Endothelial cell (in vitro differentiated cells): Measurements from ENCODE around the gene EPHB1. TPM values are rescaled to one million over a fixed set of nuclear protein-coding genes. Genes with fewer than 3 reads are reported as not detected.

Source experiments
- DNase-seq: peaks from one replicate; pipeline ENCODE4 v3.0.0; 2021; ENCODE audit warnings: low spot score
- H3K27ac Mint-ChIP-seq: one replicate; pipeline ENCODE4 v1.8.0; 2021; ENCODE audit warnings: mixed read lengths, inconsistent platforms; ENCODE audit not compliant: unreplicated experiment
- H3K27me3 Mint-ChIP-seq: one replicate; pipeline ENCODE4 v1.8.0; 2021; ENCODE audit warnings: mild to moderate bottlenecking, moderate library complexity, mixed read lengths, inconsistent platforms; ENCODE audit not compliant: unreplicated experiment
- H3K36me3 Mint-ChIP-seq: one replicate; pipeline ENCODE4 v1.8.0; 2021; ENCODE audit warnings: mild to moderate bottlenecking, low read depth, mixed read lengths, inconsistent platforms; ENCODE audit not compliant: unreplicated experiment
- H3K4me1 Mint-ChIP-seq: one replicate; pipeline ENCODE4 v1.8.0; 2021; ENCODE audit warnings: mild to moderate bottlenecking, mixed read lengths, inconsistent platforms; ENCODE audit not compliant: unreplicated experiment
- H3K4me3 Mint-ChIP-seq: one replicate; pipeline ENCODE4 v1.8.0; 2021; ENCODE audit warnings: mild to moderate bottlenecking, mixed read lengths, inconsistent platforms; ENCODE audit not compliant: unreplicated experiment
- H3K9me3 Mint-ChIP-seq: one replicate; pipeline ENCODE4 v1.8.0; 2021; ENCODE audit warnings: mixed read lengths, inconsistent platforms; ENCODE audit not compliant: unreplicated experiment
- total RNA-seq: library from RNA; stranded (reverse); fragmentation: NEBNext Ultra II Directional; extraction: Animal tissue kit (Norgen Biotek cat#: 25700); gene quantifications from one replicate; pipeline ENCODE4 v1.2.1, GENCODE V29; 2021; ENCODE audit not compliant: unreplicated experiment
- TF ChIP-seq, protein P1 (sequence below): fragments of 200-600 bp; sonication (generic); IDR thresholded peaks from one replicate; pipeline ENCODE4 v1.5.0; 2021; ENCODE audit warnings: antibody characterized with exemption; ENCODE audit not compliant: unreplicated experiment

Gene EPHB1
- total RNA-seq, 1 donor from 2014 or later = 5.7 TPM

DNA sequence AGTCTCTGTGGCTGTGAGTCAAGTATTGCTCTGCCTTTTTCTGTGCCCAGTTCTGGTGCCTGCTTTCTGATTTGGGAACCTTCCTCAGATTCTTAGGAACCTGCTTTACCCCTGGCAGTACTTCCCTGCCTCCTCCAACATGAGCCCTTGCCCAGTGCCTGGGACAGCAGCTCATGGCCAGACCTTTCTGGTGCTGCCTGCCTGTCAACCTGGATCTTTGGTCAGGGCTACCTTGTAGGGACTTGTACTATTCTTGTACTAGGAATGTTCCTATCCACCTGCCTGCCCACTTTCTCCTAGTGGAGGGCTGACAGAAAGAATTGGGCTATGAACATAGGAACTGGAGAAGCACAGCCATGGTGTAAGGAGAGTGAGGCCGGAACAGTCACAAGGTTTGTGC is 28.8 kb upstream of the EPHB1 start:
- H3K27me3 Mint-ChIP-seq = peaks cover 4% of the 10 kb centered on the region
- DNase-seq = no peak
- H3K4me1 Mint-ChIP-seq = no peaks in the 10 kb centered on the region
- no peak overlapping the region for H3K4me3 Mint-ChIP-seq
- TF ChIP-seq, protein P1, sequence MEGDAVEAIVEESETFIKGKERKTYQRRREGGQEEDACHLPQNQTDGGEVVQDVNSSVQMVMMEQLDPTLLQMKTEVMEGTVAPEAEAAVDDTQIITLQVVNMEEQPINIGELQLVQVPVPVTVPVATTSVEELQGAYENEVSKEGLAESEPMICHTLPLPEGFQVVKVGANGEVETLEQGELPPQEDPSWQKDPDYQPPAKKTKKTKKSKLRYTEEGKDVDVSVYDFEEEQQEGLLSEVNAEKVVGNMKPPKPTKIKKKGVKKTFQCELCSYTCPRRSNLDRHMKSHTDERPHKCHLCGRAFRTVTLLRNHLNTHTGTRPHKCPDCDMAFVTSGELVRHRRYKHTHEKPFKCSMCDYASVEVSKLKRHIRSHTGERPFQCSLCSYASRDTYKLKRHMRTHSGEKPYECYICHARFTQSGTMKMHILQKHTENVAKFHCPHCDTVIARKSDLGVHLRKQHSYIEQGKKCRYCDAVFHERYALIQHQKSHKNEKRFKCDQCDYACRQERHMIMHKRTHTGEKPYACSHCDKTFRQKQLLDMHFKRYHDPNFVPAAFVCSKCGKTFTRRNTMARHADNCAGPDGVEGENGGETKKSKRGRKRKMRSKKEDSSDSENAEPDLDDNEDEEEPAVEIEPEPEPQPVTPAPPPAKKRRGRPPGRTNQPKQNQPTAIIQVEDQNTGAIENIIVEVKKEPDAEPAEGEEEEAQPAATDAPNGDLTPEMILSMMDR = no peak
- H3K9me3 Mint-ChIP-seq = no peaks in the 10 kb centered on the region
- no peak overlapping the region for H3K27ac Mint-ChIP-seq
- H3K36me3 Mint-ChIP-seq = no peaks in the 10 kb centered on the region

DNA sequence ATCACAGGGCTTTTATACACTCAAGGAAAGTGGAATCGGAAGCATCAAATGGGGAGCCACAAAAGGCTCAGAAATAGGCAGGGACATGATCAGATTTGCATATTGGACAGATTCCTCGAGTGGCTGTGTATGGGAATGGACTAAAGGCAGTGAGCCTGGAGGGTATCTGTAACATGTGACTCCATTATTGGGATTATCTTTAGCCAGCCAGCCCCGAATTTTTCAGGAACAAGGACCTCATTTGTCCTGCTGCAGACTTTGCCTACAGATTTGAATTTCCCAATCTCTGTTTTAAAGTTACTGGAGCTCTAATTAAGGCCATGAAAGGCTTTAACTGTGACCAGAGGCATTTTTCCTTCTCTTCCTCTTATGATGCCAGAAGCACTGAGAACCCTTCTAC is 26.9 kb upstream of the EPHB1 start:
- H3K27ac Mint-ChIP-seq = no peak overlapping the region
- DNase-seq = no peak
- H3K9me3 Mint-ChIP-seq = no peaks in the 10 kb centered on the region
- no peaks in the 10 kb centered on the region for H3K4me1 Mint-ChIP-seq
- no peak overlapping the region for H3K4me3 Mint-ChIP-seq
- no peaks in the 10 kb centered on the region for H3K36me3 Mint-ChIP-seq
- no peaks in the 10 kb centered on the region for H3K27me3 Mint-ChIP-seq
- TF ChIP-seq, protein P1 = no peak

DNA sequence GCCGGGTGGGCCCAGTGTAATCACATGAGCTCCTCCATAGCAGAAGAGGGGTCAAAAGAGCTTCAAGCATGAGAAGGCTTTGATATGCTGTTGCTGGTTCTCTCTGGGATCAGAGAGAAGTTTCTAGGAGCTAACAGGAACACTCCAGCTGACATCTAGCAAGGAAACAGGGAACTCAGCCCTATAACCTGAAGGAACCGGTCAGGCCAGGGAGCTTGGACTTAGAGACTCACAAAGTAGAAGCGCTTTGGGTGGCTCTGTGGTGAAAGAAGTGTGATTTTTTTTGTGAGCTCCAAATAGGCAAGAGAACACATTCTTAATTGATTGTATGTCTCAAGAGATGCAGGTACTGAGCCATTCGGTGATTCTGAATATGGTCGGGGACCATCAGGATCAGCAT is 26.2 kb upstream of the EPHB1 start:
- no peaks in the 10 kb centered on the region for H3K27me3 Mint-ChIP-seq
- no peaks in the 10 kb centered on the region for H3K36me3 Mint-ChIP-seq
- no peaks in the 10 kb centered on the region for H3K9me3 Mint-ChIP-seq
- TF ChIP-seq, protein P1 = no peak
- H3K27ac Mint-ChIP-seq = no peak overlapping the region
- no peaks in the 10 kb centered on the region for H3K4me1 Mint-ChIP-seq
- no peak overlapping the region for H3K4me3 Mint-ChIP-seq
- no peak for DNase-seq

DNA sequence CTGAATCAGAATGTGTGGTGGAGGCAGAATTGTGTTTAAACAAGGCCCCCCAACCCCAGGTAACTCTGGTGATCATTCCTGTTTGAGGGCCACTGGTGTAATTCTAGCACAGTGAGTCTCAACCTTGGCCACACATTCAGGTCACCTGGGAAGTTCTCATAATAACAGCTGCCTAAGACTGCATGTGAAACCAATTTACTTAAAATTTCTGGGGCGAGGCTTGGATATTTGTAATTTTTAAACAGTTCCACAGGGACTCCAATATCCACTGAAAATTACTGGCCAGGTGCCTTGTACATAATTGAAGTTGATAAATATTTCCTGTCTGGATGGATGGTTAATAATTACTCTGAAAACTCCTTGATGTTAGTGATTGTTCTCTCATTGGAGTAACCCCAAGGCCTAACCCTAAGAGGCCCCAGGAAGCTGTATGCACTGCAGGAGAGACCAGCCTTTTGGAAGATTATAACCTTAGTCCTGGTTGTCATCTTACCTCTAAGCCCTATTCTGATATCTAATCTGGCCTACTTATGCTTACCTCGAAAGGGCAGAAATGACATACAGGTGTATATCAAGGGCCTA is 25.7 kb upstream of the EPHB1 start:
- H3K36me3 Mint-ChIP-seq = no peaks in the 10 kb centered on the region
- no peaks in the 10 kb centered on the region for H3K27me3 Mint-ChIP-seq

DNA sequence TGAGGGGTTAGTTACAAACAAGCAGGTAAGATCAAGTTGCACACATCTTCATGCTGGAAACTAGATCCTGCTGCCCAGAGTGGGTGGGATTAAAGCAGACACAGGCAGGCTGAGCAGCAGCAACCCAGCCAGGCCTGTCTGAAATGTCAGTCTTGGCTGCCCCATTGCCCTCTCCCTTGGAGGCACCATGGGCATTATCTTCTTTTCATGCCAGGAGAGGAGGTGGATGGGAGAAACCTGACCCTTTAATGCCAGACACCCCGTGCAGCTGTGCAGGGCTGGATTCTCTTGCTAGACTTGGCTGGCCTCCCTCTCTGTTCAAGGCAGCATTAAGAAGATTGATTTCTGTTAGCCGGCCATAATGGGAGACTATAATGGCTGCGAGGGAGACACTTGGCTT is 23.0 kb upstream of the EPHB1 start:
- DNase-seq = no peak
- Mint-ChIP-seq H3K27me3 (no peaks in the 10 kb centered on the region), H3K9me3 (no peaks in the 10 kb centered on the region), H3K36me3 (no peaks in the 10 kb centered on the region), H3K27ac (no peak overlapping the region), H3K4me3 (no peak overlapping the region), H3K4me1 (no peaks in the 10 kb centered on the region)
- TF ChIP-seq, protein P1 = no peak

More for the DNA sequence above, 25.7 kb upstream of the EPHB1 start:
- H3K4me1 Mint-ChIP-seq = no peaks in the 10 kb centered on the region
- H3K27ac Mint-ChIP-seq = no peak overlapping the region
- no peak overlapping the region for H3K4me3 Mint-ChIP-seq
- TF ChIP-seq, protein P1 = no peak
- no peaks in the 10 kb centered on the region for H3K9me3 Mint-ChIP-seq
- no peak for DNase-seq
